HCT116 (cell line): Measurements from ENCODE around the gene SLC1A1. TPM values are rescaled to one million over a fixed set of nuclear protein-coding genes. Genes with fewer than 3 reads are reported as not detected.

ENCODE experiments used
- ATAC-seq: fragments of 200-7000 bp; cut with Tn5 transposase; 2 replicates; pipeline ENCODE4 v1.9.1; 2020; ENCODE audit warnings: mild to moderate bottlenecking, moderate library complexity
- BruUV-seq: library from RNA; stranded (reverse); fragments of 400-500 nt; replicated peaks from 2 replicates; lab custom pipeline; 2021; lab: Mats Ljungman, UMichigan
- CTCF ChIA-PET: fragments of 300-600 bp; sonication (Branson Sonifier 250); formaldehyde crosslinking; loops from one replicate; lab custom pipeline; 2021; ENCODE audit warnings: antibody characterized with exemption; lab: Charles Lee
- POLR2A ChIA-PET: fragments of 300-600, 350-600 bp; sonication (Branson Sonifier 250); formaldehyde crosslinking; loops from one replicate; lab custom pipeline; 2021; ENCODE audit warnings: antibody characterized with exemption; lab: Charles Lee
- RAD21 ChIA-PET, 2 experiments: fragments of 300-600 bp; sonication (Branson Sonifier 250); formaldehyde crosslinking; loops; one replicate each; lab custom pipeline; 2023; ENCODE audit warnings: low total read pairs in 2 of 2; ENCODE audit not compliant: uncharacterized antibody in 2 of 2, unreplicated experiment in 2 of 2, low non-redundant PET in 1 of 2; lab: Charles Lee
- DNase-seq: peaks from one replicate; pipeline ENCODE4 v3.0.0-alpha.2; 2010; ENCODE audit warnings: low read depth, low spot score
- H2AFZ ChIP-seq: fragments of 200-600 bp; shearing (Covaris generic), sonication (generic); 2 replicates; pipeline ENCODE4 v1.6.1; 2017; ENCODE audit warnings: low read depth, mixed run types, mixed read lengths, antibody characterized with exemption, low read length; ENCODE audit not compliant: poor library complexity, severe bottlenecking
- H3K27ac ChIP-seq: 2 replicates; pipeline ENCODE4 v1.5.1; 2012; ENCODE audit warnings: low read depth, low read length
- H3K27me3 ChIP-seq: fragments of 200-600 bp; sonication (generic); 2 replicates; pipeline ENCODE4 v1.6.1; 2016; ENCODE audit warnings: mixed run types, low read length, mixed read lengths; ENCODE audit not compliant: insufficient read depth
- H3K36me3 ChIP-seq, 2 experiments: fragments of 200-500 bp in 1 of 2; fragments of 200-600 bp in 1 of 2; sonication (Bioruptor generic) in 1 of 2; sonication (generic) in 1 of 2; 2 replicates each; pipeline versions ENCODE4 v1.5.1 to v1.6.1; 2014 to 2016; ENCODE audit warnings: low read length in 2 of 2, inconsistent platforms in 1 of 2, mixed read lengths in 1 of 2, mixed run types in 1 of 2; ENCODE audit not compliant: insufficient read depth in 2 of 2, control insufficient read depth in 1 of 2
- H3K4me1 ChIP-seq, 2 experiments: fragments of 200-600 bp in 1 of 2; sonication (generic) in 1 of 2; 2 replicates each; pipeline versions ENCODE4 v1.5.1 to v1.6.1; 2012 to 2017; ENCODE audit warnings: low read length in 2 of 2, inconsistent platforms in 1 of 2, mild to moderate bottlenecking in 1 of 2, mixed read lengths in 1 of 2, mixed run types in 1 of 2, moderate library complexity in 1 of 2; ENCODE audit not compliant: insufficient read depth in 2 of 2, control insufficient read depth in 1 of 2
- H3K4me2 ChIP-seq: fragments of 200-600 bp; sonication (generic); 2 replicates; pipeline ENCODE4 v1.6.1; 2017; ENCODE audit warnings: mixed run types, low read length, mixed read lengths
- H3K4me3 ChIP-seq, 2 experiments: fragments of 200-600 bp in 1 of 2; sonication (generic) in 1 of 2; replicated peaks in 1 of 2; 2 replicates each; pipeline ENCODE4 v1.5.1; 2011 to 2016; ENCODE audit warnings: low read length in 2 of 2, control low read depth in 1 of 2, low read depth in 1 of 2, mild to moderate bottlenecking in 1 of 2, mixed read lengths in 1 of 2, mixed run types in 1 of 2
- H3K79me2 ChIP-seq: fragments of 200-600 bp; sonication (generic); 2 replicates; pipeline ENCODE4 v1.6.1; 2017; ENCODE audit warnings: mild to moderate bottlenecking, mixed run types, low read length, moderate library complexity, mixed read lengths; ENCODE audit not compliant: insufficient read depth
- H3K9ac ChIP-seq: fragments of 200-600 bp; sonication (generic); 2 replicates; pipeline ENCODE4 v1.6.1; 2016; ENCODE audit warnings: low read length, mixed read lengths
- H3K9me2 ChIP-seq: fragments of 200-600 bp; sonication (generic), shearing (Covaris generic); 2 replicates; pipeline ENCODE4 v1.6.1; 2017; ENCODE audit warnings: mixed run types, mild to moderate bottlenecking, moderate library complexity; ENCODE audit not compliant: insufficient read depth
- H3K9me3 ChIP-seq, 2 experiments: fragments of 200-500 bp in 1 of 2; fragments of 200-600 bp in 1 of 2; sonication (Bioruptor generic) in 1 of 2; sonication (generic) in 1 of 2; 2 replicates each; pipeline ENCODE4 v1.6.1; 2014 to 2017; ENCODE audit warnings: low read length in 2 of 2, mixed read lengths in 2 of 2, inconsistent platforms in 1 of 2, low read depth in 1 of 2, mild to moderate bottlenecking in 1 of 2, mixed run types in 1 of 2, moderate library complexity in 1 of 2; ENCODE audit not compliant: control insufficient read depth in 1 of 2, insufficient read depth in 1 of 2
- H4K20me1 ChIP-seq: fragments of 200-600 bp; sonication (generic), shearing (Covaris generic); 2 replicates; pipeline ENCODE4 v1.6.1; 2017; ENCODE audit warnings: mixed run types, mild to moderate bottlenecking, moderate library complexity; ENCODE audit not compliant: insufficient read depth
- ELF1 ChIP-seq: IDR thresholded peaks from 2 replicates; pipeline ENCODE4 v1.6.1; 2012; ENCODE audit warnings: low read depth, borderline replicate concordance
- EZH2 ChIP-seq: fragments of 200-600 bp; sonication (generic); IDR thresholded peaks from 2 replicates; pipeline ENCODE4 v1.6.1; 2017; ENCODE audit warnings: antibody characterized with exemption, mixed run types
- FOSL1 ChIP-seq: IDR thresholded peaks from 2 replicates; pipeline ENCODE4 v1.6.1; 2012; ENCODE audit warnings: low read depth
- JUND ChIP-seq: IDR thresholded peaks from 2 replicates; pipeline ENCODE4 v1.6.1; 2012
- POLR2A ChIP-seq: IDR thresholded peaks from 2 replicates; pipeline ENCODE4 v1.7.0; 2011; ENCODE audit warnings: borderline replicate concordance; ENCODE audit not compliant: insufficient read depth, insufficient read length; ENCODE audit errors: extremely low read depth
- REST ChIP-seq: IDR thresholded peaks from 2 replicates; pipeline ENCODE4 v1.6.1; 2012; ENCODE audit warnings: low read depth
- SP1 ChIP-seq: IDR thresholded peaks from 2 replicates; pipeline ENCODE4 v1.6.1; 2012; ENCODE audit warnings: low read depth
- TCF7L2 ChIP-seq: IDR thresholded peaks from 2 replicates; pipeline ENCODE4 v1.7.0; 2011; ENCODE audit warnings: borderline replicate concordance, inconsistent platforms; ENCODE audit not compliant: insufficient read depth, insufficient read length; ENCODE audit errors: extremely low read depth
- ZNF274 ChIP-seq: fragments of 200-500 bp; sonication (Bioruptor generic); IDR thresholded peaks from 2 replicates; pipeline ENCODE4 v1.6.1; 2014; ENCODE audit warnings: mild to moderate bottlenecking, low read depth, low read length, inconsistent platforms
- intact Hi-C: fragments of 100-400 bp; cut with micrococcal nuclease; formaldehyde crosslinking; loops from 2 replicates; pipeline ENCODE4 v1.10.0; 2022
- total RNA-seq: library from RNA; stranded (reverse); gene quantifications from one replicate; pipeline ENCODE4 v1.2.1, GENCODE V29; 2021; ENCODE audit not compliant: unreplicated experiment
- TF ChIP-seq, protein P1 (sequence below): IDR thresholded peaks from 2 replicates; pipeline ENCODE4 v1.6.1; 2012

Gene SLC1A1
- total RNA-seq, 1 experiment from 2014 or later, result 6.8 TPM

DNA sequence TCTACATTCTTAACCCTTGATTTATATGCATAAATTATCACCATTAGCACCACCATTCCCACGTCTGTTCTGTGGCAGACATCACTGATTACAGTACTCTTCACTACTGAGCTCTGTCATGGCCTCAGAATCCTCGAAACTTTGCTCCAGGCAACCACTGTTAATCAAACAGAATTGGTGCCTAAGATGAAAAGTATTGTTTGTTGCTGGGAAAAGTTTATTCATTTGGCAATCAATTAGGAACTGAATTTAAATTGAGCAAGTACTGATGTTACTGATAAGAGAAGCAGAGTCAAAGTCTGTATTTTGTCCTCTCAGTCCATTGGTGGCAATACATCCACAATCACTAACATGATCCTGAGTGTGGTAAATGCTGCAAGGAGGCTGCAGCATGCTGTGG, 12.8 kb downstream of the SLC1A1 start:
- H3K4me3 ChIP-seq, result no peak overlapping the region
- H4K20me1 ChIP-seq, result no peaks in the 10 kb centered on the region
- ATAC-seq (no peak), DNase-seq (no peak)
- ChIA-PET RAD21 (no interaction called here), CTCF (no interaction called here), POLR2A (no interaction called here)
- TF ChIP-seq TCF7L2, result no peak
- TF ChIP-seq FOSL1, result no peak
- no peak for TF ChIP-seq POLR2A
- TF ChIP-seq, protein P1, sequence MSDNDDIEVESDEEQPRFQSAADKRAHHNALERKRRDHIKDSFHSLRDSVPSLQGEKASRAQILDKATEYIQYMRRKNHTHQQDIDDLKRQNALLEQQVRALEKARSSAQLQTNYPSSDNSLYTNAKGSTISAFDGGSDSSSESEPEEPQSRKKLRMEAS, result no peak
- TF ChIP-seq ZNF274, result no peak
- no peak for TF ChIP-seq EZH2
- no peak for TF ChIP-seq REST
- no peak for TF ChIP-seq ELF1
- TF ChIP-seq JUND, result no peak
- TF ChIP-seq SP1, result no peak
- H3K27ac ChIP-seq, result no peak overlapping the region
- no peaks in the 10 kb centered on the region for H3K27me3 ChIP-seq
- no TSS peak for BruUV-seq
- H2AFZ ChIP-seq, result no peak overlapping the region
- peaks cover 4 to 18% of the 10 kb centered on the region in 2 experiments; a peak in 3 of 4 replicates for H3K4me1 ChIP-seq
- H3K79me2 ChIP-seq, result no peaks in the 10 kb centered on the region
- intact Hi-C loops, result no loop called here
- H3K9me3 ChIP-seq, result no peaks in the 10 kb centered on the region
- no peak overlapping the region for H3K4me2 ChIP-seq
- H3K9ac ChIP-seq, result no peak overlapping the region
- H3K36me3 ChIP-seq, result no peaks in the 10 kb centered on the region
- no peaks in the 10 kb centered on the region for H3K9me2 ChIP-seq
